GM12878 (cell line): ENCODE data around the gene GGT5. TPM values are rescaled to one million over a fixed set of nuclear protein-coding genes. Genes with fewer than 3 reads are reported as not detected.

Experiments
- ASH2L ChIP-seq: fragments of 300-600, 200-600 bp; sonication (generic); IDR thresholded peaks from 2 replicates; pipeline ENCODE4 v1.6.1; 2017; ENCODE audit warnings: low read depth, mild to moderate bottlenecking, borderline replicate concordance
- BHLHE40 ChIP-seq, 2 experiments: fragments of 450-650 bp in 1 of 2; IDR thresholded peaks; 2 replicates each; pipeline ENCODE4 v1.6.1; 2011 to 2017; ENCODE audit warnings: low read depth in 2 of 2, borderline replicate concordance in 1 of 2, improper control_type of control experiment in 1 of 2, low read length in 1 of 2, mild to moderate bottlenecking in 1 of 2
- CBFB ChIP-seq: IDR thresholded peaks from 2 replicates; pipeline ENCODE4 v1.6.1; 2016; ENCODE audit warnings: antibody characterized with exemption, low read depth
- CREB1 ChIP-seq: IDR thresholded peaks from 2 replicates; pipeline ENCODE4 v1.6.1; 2012; ENCODE audit warnings: low read depth, mild to moderate bottlenecking, inconsistent platforms
- DPF2 ChIP-seq: fragments of 450-650 bp; IDR thresholded peaks from 2 replicates; pipeline ENCODE4 v1.6.1; 2017; ENCODE audit warnings: mild to moderate bottlenecking
- GATAD2B ChIP-seq: fragments of 450-650 bp; conservative IDR thresholded peaks from 2 replicates; pipeline ENCODE4 v1.6.1; 2017; ENCODE audit warnings: low read depth, mild to moderate bottlenecking, moderate library complexity
- KAT2A ChIP-seq: conservative IDR thresholded peaks from 2 replicates; pipeline ENCODE4 v1.6.1; 2011; ENCODE audit warnings: low read depth, low read length; ENCODE audit not compliant: control insufficient read depth
- MXI1 ChIP-seq: fragments of 150-350 bp; IDR thresholded peaks from 2 replicates; pipeline ENCODE4 v1.6.1; 2011; ENCODE audit warnings: low read depth, mild to moderate bottlenecking, inconsistent platforms, low read length, improper control_type of control experiment
- NBN ChIP-seq: fragments of 450-650 bp; IDR thresholded peaks from 2 replicates; pipeline ENCODE4 v1.6.1; 2016
- NFYB ChIP-seq: IDR thresholded peaks from 2 replicates; pipeline ENCODE4 v1.6.1; 2011; ENCODE audit warnings: low read depth, mild to moderate bottlenecking, low read length, improper control_type of control experiment, moderate library complexity; ENCODE audit not compliant: insufficient read depth
- PBX3 ChIP-seq: IDR thresholded peaks from 2 replicates; pipeline ENCODE4 v1.6.1; 2011; ENCODE audit warnings: mild to moderate bottlenecking, low read depth, low read length, moderate library complexity; ENCODE audit not compliant: insufficient replicate concordance
- RELA ChIP-seq: fragments of 450-650 bp; IDR thresholded peaks from 2 replicates; pipeline ENCODE4 v1.8.0; 2014; ENCODE audit warnings: borderline replicate concordance; ENCODE audit not compliant: partially characterized antibody
- SMARCA5 ChIP-seq: fragments of 450-650 bp; IDR thresholded peaks from 2 replicates; pipeline ENCODE4 v1.6.1; 2017; ENCODE audit warnings: mild to moderate bottlenecking
- SREBF1 ChIP-seq: IDR thresholded peaks from 2 replicates; pipeline ENCODE4 v1.6.1; 2012; ENCODE audit warnings: mild to moderate bottlenecking, low read length
- SRF ChIP-seq, 2 experiments: IDR thresholded peaks; 2 replicates each; pipeline ENCODE4 v1.6.1; 2011; ENCODE audit warnings: low read depth in 2 of 2, low read length in 2 of 2, mild to moderate bottlenecking in 1 of 2, moderate library complexity in 1 of 2
- SUPT20H ChIP-seq: IDR thresholded peaks from 2 replicates; pipeline ENCODE4 v1.6.1; 2011; ENCODE audit warnings: low read depth, mild to moderate bottlenecking, low read length, moderate library complexity, borderline replicate concordance; ENCODE audit not compliant: control insufficient read depth
- polyA plus RNA-seq, 11 experiments: library from polyadenylated mRNA; depleted of rRNA in 4 of 11; unstranded in 6 of 11; stranded (reverse) in 5 of 11; fragments of >200 nt; fragmentation: Nextera tagmentation in 4 of 11; fragmentation: Illumina TruSeq in 1 of 11; extraction: Ambion mirVana in 4 of 11; extraction: Trizol in 1 of 11; gene quantifications; 1 replicate in 1 of 11; 2 replicates in 10 of 11; pipeline versions ENCODE4 v1.2.1 to v1.2.3, GENCODE V29; 2011 to 2016; ENCODE audit warnings: inconsistent platforms in 2 of 11, missing spikeins in 2 of 11, low read depth in 1 of 11
- total RNA-seq, 4 experiments: library from RNA; depleted of rRNA in 3 of 4; stranded (reverse); fragments of >200 nt in 3 of 4; fragmentation: Illumina TruSeq in 1 of 4; extraction: Trizol in 1 of 4; gene quantifications; 2 replicates each; pipeline versions ENCODE4 v1.2.1 to v1.2.3, GENCODE V29; 2013 to 2021
- TF ChIP-seq, protein P1 (sequence below): fragments of 450-650 bp; formaldehyde crosslinking; IDR thresholded peaks from 2 replicates; pipeline ENCODE4 v1.4.0; 2020; ENCODE audit warnings: mild to moderate bottlenecking, moderate library complexity

Gene GGT5
- total and polyA plus RNA-seq, 10 of the 15 experiments (the other 5 are each of a cell fraction or from before 2014, with no cell fraction given) = 0.34 TPM; not detected in 9

DNA sequence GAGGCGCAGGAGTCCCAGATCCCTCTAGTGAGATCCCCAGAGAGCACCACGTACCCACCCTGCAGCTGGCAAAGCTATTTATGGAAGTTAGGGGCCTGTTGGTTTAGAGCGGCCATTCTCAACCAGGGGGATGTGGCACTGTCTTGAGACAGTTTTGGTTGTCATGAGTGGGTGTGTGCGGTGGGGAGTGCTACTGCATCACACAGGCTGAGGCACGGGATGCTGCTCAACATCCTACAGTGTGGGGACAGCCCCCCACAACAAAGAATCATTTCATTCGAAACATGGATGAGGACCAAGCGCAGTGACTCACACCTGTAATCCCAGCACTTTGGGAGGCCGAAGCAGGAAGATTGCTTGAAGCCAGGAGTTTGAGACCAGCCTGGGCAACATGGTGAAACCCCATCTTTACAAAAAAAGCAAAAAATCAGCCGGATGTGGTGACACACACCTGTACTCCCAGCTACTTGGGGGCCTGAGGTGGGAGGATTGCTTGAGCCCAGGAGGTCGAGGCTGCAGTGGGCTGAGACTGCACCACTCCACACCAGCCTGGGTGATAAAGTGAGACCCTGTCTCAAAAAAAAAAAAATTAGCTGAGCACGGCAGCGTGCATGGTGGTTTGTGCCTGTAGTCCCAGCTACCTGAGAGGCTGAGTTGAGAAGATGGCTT lies 28.2 kb downstream of the GGT5 start (continued):
- TF ChIP-seq, protein P1, sequence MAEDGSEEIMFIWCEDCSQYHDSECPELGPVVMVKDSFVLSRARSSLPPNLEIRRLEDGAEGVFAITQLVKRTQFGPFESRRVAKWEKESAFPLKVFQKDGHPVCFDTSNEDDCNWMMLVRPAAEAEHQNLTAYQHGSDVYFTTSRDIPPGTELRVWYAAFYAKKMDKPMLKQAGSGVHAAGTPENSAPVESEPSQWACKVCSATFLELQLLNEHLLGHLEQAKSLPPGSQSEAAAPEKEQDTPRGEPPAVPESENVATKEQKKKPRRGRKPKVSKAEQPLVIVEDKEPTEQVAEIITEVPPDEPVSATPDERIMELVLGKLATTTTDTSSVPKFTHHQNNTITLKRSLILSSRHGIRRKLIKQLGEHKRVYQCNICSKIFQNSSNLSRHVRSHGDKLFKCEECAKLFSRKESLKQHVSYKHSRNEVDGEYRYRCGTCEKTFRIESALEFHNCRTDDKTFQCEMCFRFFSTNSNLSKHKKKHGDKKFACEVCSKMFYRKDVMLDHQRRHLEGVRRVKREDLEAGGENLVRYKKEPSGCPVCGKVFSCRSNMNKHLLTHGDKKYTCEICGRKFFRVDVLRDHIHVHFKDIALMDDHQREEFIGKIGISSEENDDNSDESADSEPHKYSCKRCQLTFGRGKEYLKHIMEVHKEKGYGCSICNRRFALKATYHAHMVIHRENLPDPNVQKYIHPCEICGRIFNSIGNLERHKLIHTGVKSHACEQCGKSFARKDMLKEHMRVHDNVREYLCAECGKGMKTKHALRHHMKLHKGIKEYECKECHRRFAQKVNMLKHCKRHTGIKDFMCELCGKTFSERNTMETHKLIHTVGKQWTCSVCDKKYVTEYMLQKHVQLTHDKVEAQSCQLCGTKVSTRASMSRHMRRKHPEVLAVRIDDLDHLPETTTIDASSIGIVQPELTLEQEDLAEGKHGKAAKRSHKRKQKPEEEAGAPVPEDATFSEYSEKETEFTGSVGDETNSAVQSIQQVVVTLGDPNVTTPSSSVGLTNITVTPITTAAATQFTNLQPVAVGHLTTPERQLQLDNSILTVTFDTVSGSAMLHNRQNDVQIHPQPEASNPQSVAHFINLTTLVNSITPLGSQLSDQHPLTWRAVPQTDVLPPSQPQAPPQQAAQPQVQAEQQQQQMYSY (CRISPR knock-in tag) = no peak
- TF ChIP-seq NBN (no peak), SRF (IDR thresholded peaks at IDR 0.05; ENCODE audit: low read depth in 2 of 2, low read length in 2 of 2) (no peak), KAT2A (no peak), BHLHE40 (IDR thresholded peaks at IDR 0.05; ENCODE audit: borderline replicate concordance in 1 of 2, low read depth in 2 of 2, low read length in 1 of 2) (peak in 1 of 2 experiments; percentile 61; a peak in 2 of 4 replicates), GATAD2B (no peak), CREB1 (no peak), PBX3 (no peak), RELA (no peak), SUPT20H (no peak), DPF2 (peak; percentile 48; the same call in 1 of the 2 replicates), ASH2L (no peak), CBFB (no peak), SMARCA5 (no peak), MXI1 (no peak), NFYB (no peak), SREBF1 (no peak)
- TF ChIP-seq, all 136 proteins: peak for 4
